HG03520 (cell line): ENCODE measurements around the gene TMEM86B.

Experiments used
- ATAC-seq: cut with Tn5 transposase; IDR thresholded peaks from one replicate; pipeline ENCODE4 v1.9.1; 2021; ENCODE audit warnings: mild to moderate bottlenecking, moderate library complexity; ENCODE audit not compliant: unreplicated experiment

Gene TMEM86B

GRCh38 chr19:55228403-55229031 is at the start of gene TMEM86B:
Gene TMEM86B, minus strand, starts transcription at chr19:55228763. Its CDS starts 22 bp downstream, at chr19:55228741.
- no peak for ATAC-seq

- ATAC-seq, result no peak
Observed at GRCh38 chr19:55277494-55277893, 48.9 kb upstream of the TMEM86B start.

GRCh38 chr19:55276720-55277430 is 48.3 kb upstream of the TMEM86B start:
- ATAC-seq, result no peak

GRCh38 chr19:55275851-55276719 is 47.5 kb upstream of the TMEM86B start:
- ATAC-seq, result peak; percentile 34

DNA sequence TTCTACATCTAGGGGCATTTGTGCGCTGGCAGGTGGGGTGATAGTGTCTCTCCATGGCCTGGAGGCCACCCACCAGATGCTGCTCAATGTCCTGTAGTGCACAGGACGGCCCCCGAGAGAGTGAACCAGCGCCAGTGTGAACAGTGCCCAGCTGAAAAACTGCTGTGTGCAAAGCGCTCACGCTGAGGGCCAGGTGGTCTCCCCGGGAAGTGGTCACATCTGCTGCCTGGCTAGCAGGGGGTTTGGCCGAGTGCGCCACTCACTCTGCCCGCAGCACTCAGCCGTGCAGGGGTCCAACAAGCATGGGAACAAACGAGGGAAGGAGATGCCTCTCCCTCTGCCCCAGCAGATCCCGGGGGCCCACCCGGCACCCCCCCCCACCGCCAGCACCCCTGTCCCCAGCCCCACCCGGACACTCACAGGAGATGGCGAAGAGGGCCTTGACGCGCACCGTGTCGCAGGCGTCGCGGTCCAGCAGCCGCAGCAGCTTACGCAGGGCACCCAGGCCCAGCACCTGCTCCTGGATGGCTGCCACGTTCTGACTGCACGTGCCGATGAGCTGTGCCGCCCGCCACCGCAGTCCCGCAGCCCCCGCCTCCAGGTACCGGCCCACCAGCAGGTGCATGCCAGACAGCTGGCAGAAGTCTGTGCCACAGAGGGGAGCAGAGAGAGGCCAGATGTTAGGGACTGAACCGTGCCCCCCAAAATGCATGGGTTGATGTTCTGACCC is 45.6 kb upstream of the TMEM86B start:
- ATAC-seq, result no peak

- no peak for ATAC-seq
Observed at GRCh38 chr19:55272142-55272541, 43.6 kb upstream of the TMEM86B start.

DNA sequence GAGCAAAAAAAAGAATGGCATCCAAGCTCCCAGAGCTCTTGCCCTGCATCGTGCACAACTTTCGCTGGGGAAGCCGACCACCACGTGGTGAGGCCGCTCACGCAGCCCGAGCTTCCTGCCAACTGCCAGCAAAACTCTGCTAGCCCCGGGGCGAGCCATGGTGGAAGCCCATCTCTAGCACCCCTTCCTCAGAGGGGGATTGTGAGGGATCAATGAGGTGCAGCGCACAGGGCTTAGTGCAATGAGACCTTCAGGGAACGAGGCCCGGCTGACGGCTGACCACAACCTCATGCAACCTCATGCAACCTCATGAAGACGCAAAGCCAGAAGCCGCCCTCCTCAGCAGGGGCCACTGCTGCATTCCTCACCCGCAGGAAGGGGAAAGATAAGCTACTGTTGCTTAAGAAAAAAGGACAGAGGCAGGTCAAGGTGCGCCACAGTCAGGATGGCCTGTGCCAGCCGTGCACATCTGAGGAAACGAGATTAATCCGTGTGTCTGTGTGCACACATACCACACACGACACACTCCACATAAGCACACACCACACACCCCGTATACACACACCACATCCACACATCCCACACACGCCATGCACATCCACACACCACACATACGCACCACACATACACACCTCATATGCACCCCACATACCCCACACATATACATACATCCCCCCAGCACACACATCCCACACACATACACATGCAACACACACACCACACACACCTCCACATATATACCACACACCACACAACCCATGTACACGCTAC is 41.8 kb upstream of the TMEM86B start:
- ATAC-seq, result no peak

GRCh38 chr19:55269299-55269698 is 40.7 kb upstream of the TMEM86B start:
- ATAC-seq, result no peak

GRCh38 chr19:55266840-55267239 is 38.3 kb upstream of the TMEM86B start:
- no peak for ATAC-seq

- ATAC-seq, result no peak
Observed at GRCh38 chr19:55266404-55266803, 37.8 kb upstream of the TMEM86B start.

GRCh38 chr19:55265723-55266386 is 37.3 kb upstream of the TMEM86B start:
- ATAC-seq, result no peak

GRCh38 chr19:55265173-55265572 is 36.6 kb upstream of the TMEM86B start:
- ATAC-seq, result no peak

GRCh38 chr19:55264531-55264930 is 36.0 kb upstream of the TMEM86B start:
- no peak for ATAC-seq

DNA sequence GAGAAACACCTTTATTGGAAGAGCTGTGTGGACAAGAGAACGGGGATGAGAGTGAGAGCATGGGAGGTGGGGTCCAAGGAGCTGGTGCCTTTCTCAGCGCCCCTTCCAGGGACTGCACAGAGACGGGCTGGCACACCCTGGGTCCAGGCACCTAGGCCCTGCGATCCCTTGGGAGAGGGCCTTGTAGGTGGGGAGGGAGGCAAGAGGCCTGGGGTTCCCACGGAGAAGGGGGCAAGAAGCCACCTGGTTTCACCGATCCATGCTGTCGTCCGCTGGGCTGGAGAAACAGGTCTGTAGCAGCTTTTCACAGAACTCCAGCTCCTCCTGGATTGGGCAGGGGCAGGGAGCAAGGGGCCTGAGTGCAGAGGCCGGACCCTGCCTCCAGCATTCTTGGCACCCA is 33.8 kb upstream of the TMEM86B start:
- ATAC-seq, result no peak

GRCh38 chr19:55261671-55262126 is 33.1 kb upstream of the TMEM86B start:
- no peak for ATAC-seq

- ATAC-seq, result no peak
Observed at GRCh38 chr19:55259540-55260210, 31.1 kb upstream of the TMEM86B start.

DNA sequence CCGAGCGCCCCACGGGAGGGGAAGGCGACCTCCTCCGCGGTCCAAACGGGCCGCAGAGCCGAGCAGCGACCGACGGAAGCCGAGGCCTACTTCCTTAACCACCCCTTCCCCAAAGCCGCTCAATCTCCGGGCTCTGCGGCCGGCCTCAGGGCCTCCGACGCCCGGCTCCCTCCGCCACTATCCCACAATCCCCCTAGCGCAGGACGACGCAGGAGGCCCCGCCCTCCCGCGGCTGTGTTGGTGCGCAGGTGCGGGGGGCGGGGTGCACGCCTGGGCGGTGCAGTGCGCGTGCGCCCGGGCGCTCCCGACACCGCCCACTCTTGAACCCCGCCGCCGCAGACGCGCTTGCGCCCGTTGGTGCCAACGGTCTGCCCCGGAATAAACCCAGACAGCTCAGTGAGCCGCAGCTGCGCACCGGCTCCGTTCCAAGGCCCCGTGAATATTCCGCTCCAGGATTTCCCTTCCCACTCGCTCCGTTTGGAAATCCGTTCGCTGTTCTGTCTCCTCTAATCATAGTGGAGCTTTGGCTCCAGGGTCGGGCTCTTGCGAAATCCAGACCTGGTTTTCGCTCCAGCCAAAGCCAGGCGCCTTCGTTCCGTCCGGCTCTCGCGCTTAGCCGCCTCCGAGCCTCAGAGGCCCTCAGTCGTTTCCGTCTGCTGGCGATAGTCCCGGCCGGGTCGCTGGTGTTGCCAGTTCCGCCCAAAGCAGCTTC is 30.4 kb upstream of the TMEM86B start, which contains the start of gene PPP6R1:
Gene PPP6R1, minus strand, starts transcription at position 190 of the 712 bp plus-strand sequence. CDS start 11,914 bp downstream, outside the sequence.
- peak; percentile 59 for ATAC-seq

GRCh38 chr19:55258476-55258827 is 29.9 kb upstream of the TMEM86B start:
- peak; percentile 3 for ATAC-seq
